Measurements from ENCODE around the gene OR10G7.

OR10G7 gene, protein sequence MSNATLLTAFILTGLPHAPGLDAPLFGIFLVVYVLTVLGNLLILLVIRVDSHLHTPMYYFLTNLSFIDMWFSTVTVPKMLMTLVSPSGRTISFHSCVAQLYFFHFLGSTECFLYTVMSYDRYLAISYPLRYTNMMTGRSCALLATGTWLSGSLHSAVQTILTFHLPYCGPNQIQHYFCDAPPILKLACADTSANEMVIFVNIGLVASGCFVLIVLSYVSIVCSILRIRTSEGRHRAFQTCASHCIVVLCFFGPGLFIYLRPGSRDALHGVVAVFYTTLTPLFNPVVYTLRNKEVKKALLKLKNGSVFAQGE

DNA sequence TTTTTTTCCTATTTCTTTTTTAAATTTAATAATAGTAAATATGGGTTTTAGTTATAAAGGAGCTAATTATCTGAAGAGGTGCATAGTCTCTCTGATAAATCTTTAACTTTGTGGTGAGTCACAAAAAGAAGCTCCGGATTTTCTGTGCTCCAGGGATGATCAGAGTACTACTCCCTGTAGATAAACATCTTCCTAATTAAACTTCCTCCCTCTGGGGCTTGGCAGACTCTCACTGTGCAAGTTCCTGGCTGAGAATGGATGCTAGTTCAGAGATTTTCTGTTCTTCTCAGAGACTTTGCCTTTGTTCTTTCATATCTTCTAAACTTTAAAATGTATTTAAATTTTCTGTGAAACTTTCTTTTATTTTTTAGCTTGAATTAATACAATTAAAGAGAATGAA, at the start of gene OR10G7:
TSS of gene OR10G7 (minus strand) at position 72 of the 400 bp plus-strand sequence. CDS start 2,324 bp downstream, outside the sequence.
- DNase-seq (ENCODE audit: low spot score), result no peak

DNA sequence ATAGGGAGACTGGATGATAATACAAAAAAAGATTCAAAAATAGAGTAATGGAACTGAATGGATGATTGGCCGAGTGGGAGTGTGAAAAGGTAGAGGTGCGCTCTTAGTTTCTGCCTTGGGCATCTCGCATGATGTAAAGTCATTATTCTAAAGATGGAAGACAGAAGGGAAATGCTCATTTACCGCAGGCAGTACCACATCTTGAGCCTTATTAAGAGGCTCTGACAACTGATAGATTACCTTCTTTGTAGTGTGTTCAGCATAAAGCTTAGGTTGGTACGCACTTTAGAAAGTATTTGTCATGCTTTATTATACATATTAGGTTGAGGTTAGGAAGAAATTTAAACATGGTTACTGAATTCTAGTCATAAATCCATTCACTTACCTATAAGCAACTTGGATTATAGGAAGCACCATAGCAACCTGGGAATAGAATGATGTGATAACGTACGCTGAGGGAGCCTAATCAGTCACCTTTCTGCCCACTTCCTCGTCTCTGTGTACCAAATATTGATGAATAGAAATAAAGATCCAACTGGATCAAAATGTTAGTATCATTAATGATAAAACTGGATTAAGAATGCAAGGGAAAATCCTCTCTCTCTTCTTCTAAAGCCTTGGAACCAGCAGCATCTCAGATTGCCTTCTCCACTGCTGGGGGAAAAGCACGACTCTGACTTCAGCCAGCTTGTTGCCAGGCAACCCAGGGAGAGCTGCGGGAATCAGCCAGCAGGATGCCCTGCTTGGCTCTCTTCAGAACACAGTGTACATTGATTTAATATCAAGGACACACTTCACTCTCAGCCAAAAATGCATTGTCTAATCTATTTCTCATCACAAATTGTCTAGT, 45.1 kb upstream of the OR10G7 start:
- DNase-seq (ENCODE audit: low spot score), result peak; percentile 81

DNA sequence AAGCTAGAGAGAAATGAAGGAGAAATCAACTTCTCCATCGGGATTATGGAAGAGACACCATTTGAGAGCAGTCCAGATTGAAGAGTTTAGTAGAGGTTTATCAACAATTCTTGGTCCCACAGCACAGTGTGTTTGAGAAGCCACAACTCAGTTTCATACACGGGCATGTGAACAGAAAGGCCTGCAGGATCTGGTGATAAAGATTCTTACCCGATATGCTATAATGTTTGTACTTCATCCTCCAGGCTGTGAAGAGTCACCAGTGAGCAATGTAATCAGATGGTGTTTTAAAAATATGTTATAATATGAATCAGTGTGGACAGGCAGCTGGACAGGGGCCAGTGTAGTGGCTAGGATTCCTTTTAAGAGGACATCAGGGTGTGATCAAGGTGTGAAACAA, 44.5 kb upstream of the OR10G7 start:
- DNase-seq (ENCODE audit: low spot score), result no peak

DNA sequence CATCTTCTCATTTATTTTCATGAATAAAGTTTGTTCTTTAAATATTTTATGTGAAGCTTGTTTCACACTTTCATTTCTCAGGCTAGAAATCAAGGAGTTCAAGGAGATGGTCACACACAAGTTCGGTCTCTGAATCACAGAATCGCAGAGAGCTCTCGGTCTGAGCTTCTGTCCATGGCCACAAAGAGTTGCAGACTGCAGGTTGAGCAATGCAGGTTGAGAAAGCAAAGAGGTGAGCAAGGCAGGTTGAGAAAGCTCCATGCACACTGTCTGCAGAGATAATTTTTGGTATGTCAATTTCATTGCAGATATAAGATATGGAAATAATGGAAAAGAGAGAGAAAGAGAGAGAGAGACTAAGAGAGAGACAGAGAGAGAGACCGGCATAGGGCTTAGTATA, 41.2 kb upstream of the OR10G7 start:
- DNase-seq (ENCODE audit: low spot score), result no peak

DNA sequence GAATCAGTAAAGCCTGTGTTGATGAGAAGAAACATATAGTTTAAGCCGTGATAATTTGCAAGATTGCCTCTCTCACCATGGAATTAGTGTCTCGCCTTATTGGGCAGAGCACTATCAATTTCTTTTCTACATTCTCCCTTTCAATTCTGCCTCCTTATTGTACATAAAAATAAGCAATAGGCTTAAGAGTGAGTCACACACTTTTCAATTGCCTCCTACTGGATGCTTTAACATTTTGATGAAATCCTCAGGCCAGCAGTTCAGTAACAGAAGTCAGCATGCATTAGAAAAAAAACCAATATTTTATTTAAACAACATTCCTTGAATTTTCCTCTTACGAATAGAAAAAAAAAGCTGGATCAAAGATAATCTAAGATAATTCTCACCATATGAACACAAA, 40.4 kb upstream of the OR10G7 start:
- no peak for DNase-seq (ENCODE audit: low spot score)

DNA sequence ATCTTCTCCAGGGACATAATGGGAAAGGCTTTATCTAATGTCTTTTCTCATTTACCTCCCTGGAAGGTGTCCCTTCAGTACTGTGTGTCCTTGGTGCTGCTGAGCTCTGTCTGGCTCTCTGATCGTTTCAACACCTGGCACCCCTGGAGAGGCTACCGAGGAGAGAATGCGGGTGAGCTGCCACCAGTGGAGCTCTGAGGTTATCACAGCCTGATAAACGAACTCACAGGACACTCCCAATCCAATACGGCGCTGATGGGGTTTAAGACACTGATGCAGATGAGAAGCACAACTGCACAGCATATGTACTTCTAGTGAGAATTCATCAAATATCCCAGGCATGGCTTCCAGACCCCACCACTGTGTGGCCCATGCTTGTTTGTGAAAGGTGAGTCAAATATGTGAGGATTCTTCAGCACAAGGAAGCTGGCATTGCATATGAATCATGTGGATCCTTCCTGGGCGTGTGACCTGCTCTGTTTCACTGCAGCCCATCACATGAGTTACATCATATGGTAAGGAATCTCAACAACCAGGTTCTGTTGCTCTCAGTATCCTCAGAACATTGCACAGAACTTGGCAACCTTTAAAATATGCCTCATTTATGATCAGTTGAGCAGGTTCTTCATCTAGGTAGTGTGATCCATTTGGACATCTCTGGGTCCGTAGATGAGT, 39.3 kb upstream of the OR10G7 start:
- no peak for DNase-seq (ENCODE audit: low spot score)

DNA sequence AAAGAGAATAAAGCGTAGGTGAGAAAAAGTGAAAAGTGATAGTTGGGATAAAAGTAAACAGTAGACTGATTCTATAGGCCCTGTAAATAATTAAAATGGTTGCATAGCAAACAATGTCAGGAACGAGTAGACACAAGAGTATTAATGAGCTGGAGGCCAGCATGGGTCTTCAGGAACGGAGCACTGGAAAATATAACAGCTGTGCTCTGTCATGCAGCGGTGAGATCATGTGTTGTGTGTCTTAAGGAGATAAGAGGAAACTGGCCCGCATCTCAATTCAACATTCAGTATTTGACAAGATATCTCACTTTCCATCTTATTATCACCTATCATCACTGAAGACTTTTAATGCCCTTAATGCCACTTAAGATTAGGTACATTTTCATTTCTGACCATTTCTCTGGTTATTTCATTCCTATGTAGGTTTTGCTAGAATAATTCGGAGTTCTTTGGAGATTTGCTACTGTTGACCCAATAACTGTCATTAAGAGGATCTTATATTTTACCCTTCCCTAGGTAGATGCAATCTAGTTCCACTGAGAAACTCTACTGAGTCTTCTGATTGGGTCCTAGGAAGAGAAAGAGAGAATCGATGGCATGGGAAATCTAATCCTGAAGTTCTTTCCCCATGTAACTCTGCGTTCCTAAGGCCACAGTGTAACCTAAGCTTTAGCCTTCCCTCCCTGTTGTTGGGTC, 38.7 kb upstream of the OR10G7 start:
- no peak for DNase-seq (ENCODE audit: low spot score)

DNA sequence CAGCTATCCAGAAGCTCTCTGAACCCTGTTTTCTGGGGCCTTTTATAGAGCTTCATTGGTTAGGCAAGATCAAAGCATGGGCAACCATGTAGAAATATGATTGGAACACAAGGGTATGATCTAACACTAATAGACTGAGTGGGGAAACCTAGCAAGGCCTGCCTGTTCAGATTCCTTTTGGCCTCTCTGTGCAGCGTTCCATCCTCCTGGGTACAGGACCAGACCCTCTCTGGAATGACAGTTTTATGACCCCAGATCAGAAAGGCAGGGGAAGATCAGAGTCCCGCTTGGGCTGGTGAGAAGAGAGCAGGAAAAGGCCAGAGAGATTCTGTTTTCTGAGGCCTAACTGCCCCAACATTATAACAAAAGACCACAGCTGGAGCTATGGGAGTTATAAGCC, 37.5 kb upstream of the OR10G7 start:
- no peak for DNase-seq (ENCODE audit: low spot score)

DNA sequence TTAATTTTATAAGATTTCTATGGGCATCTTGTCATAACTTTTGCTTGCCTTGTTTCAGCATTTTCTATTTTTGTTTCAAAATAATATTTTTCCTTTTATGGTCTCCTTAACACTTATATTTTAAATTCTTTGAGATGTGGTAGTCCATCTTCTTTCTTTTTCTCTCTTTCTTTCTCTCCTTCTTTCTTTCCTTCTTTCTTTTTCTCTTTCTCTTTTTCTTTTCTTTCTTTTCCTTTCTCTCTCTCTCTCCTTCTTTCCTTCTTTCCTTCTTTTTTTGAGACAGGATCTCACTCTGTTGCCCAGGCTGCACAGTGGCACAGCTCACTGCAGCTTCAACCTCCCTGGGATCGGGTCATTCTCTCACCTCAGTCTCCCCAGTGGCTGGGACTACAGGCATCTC, 36.1 kb upstream of the OR10G7 start:
- no peak for DNase-seq (ENCODE audit: low spot score)

DNA sequence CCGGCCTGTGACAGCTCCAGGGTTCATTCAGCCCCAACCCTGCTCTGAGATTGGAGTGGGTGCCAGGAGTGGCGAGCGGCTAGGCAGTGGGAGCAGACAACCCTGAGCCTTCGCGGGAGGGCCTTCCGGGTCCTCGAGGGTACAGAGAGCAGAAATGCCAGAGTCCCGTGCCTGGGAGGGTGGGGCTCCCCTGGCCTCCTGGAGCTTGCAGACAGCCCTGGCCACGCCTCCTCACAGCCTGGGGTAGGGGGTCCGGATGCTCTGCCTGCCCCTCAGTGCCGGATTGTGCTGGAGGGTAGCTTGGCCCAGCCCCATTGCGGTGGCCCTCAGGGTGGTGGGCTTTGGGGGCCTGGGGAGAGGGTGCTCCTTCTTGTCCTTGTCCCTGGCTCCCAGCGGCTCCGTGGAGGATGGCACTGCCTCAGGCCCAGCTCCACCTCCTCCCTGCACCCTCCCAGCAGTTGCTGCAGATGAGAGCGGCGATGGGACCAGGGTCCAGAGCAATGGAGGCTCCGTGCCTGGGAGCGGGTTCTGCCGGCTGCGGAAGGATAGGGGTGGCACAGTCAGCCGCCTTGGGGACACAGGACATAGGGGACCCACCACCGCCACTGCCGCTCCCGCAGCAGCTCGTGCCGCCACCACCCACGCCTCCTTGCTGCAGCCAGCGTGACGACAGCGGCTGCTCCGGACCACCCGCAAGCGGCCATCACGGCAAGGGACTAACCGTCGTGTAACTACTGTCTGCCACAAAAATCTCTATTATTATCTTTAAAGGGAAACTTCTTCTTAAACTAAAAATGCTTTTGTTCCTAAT, 34.9 kb upstream of the OR10G7 start:
- peak; percentile 54 for DNase-seq (ENCODE audit: low spot score)

DNA sequence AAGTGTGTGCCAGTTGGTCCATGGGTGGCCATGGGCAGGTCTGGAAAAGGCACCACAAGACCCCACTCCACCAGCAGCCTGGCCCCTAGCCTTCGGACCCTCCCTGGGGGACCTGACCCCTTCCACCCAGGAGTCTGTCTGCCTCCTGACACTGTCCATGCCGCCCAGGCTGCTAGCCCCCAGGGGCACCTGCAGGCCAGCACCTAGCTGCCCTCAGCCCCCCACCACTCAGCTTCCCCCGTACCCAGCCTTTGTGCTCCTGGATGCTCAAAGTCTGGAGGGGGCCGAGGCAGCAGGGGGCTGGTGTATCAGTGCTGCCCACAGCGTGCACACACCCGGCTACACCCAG, 34.3 kb upstream of the OR10G7 start:
- no peak for DNase-seq (ENCODE audit: low spot score)

DNA sequence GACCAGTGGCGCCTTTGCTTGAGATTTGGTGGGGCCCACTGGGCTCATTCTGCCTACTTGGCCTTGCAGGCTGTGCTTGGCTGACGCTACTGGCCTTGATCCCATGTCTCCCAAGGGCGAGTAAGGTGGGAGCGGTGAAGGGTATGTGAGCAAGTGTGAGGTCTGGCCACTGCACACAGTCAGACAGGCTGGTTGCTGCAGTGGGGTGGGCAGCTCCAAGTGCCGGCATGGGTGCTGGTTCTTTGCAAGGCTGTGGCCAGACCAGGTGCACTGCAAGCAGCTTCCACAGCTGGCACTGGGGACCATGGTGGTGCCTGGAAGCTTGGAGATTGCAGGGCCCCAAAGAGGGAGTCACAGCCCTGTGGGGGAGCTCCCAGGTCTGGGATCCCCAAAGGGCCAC, 33.4 kb upstream of the OR10G7 start:
- DNase-seq (ENCODE audit: low spot score), result no peak

DNA sequence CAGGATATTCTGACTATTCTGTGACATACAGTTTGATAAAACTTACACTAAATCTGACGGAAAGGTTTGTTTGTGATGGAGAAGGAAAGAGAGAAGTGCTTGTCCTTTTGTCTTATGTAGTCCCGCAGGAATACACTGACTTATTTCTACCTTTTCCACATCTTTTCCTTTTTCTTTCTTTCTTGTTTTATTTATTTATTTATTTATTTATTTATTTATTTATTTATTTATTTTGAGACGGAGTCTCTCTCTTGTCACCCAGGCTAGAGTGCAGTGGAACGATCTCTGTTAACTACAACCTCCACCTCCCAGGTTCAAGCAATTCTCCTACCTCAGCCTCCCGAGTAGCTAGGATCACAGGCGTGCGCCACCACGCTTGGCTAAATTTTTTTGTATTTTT, 31.0 kb upstream of the OR10G7 start:
- DNase-seq (ENCODE audit: low spot score), result no peak

DNA sequence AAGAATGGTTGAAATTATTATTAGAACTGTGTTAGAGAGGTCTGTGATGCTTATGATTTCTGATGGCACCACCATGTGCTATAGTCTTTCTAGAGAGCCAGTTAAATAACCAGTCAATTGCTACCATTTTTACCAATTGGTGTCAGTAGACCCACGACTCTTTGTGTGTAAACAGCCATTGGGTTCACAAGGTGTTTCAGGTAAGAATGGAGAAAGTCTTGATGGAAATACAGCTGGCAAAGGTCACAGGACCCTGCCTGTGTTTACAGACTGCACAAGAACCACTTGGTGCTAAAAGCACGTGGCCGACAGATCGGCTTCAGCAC, 30.5 kb upstream of the OR10G7 start:
- DNase-seq (ENCODE audit: low spot score), result no peak

DNA sequence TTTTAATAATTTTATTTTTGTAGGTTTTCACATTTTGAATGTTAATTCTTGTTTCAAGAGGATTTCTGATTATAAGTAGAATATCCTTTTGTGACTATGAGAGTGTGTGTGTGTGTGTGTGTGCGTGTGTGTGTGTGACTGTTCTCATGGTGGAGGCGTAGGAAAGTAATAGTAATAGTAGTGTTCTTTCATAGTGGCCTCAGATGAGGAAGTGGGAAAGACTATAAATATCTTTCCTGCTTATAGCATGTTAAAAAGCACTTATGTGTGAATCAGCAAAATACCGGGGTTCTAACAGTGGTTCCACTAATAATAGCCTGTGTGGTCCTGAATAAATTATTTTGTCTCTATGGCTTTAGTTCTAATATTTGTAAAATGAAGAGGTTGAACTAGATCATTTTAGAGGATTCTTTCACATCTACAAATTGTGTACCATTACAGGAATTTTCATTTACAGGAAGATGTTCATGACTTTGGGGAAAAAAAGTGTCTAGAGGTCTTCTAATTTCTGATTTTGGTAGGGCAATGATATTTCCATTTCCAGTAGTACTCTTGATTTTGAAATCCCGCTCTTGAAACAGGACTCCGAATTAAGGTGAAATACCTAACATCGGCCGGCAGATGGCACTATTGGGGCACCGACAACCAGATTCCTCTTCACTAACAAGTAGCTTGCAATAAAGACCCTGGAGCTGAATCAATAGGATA, 29.9 kb upstream of the OR10G7 start:
- peak; percentile 93 for DNase-seq (ENCODE audit: low spot score)

DNA sequence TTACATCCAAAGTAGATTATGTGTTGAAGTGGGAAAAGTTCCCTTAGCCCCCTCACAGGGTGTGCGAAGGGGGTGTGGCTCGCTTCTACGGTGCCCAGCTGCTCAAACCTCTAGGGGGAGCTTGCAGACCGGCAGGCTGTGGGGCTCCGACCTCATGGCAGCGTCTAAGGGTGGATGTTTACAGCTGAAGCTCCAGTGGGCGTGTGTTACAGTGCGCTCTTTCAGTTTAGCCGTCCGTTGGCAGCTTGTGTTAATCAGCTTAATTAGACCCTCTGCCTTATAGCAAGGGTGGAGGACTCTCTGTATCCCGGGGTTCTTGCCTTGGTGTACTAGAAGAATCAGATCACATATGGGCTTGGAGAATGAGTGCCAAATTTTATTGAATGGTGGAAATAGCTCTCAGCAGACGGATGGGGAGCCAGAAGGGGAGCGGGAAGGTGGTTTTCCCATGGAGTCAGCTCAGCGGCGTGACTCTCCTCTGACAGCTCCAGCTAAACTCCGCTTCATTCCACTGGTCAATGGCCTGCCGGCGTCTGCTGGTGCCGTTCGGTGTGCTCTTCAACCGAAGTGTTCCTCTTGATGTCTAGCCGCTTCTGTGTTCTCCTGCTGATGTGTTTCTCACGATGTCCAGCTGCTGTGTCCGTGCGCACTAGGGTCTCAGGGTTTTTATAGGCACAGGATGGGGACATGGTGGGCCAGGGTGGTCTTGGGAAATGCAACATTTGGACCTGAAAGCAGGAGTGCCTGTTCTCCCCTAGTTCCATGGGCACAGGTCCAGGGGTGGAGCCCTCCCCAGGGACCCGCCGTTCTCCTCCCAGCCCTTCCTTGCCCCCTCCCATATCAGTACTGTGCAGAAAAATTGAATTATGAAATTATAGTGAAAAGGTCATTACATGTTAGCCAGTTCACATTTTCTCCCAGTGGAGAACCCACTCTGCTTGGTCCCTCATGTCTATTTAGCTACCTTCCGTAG, 28.6 kb upstream of the OR10G7 start:
- peak; percentile 73 for DNase-seq (ENCODE audit: low spot score)

DNA sequence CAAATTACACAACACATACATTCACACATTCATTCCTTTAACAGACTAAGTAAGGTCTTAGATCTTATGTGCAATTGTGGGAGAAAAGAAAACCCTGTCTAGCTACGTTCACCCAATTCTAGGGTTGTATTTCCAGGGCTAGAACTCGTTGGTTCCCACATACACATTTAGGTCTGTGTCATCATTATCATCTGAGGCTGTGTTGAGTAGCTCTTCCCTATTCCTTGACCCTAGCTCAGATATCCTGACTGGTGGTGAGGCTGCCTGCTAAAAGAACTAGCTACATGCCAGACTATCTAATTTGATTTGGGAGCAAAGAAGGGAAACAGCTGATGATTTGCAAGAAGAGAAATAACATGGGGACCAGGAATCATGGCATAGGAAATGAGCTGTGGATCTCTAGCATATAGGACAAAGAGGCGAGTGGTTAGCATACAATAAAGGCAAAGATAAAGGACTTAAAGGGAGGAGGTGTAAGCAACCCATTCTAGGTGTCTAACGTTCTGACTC, 27.5 kb upstream of the OR10G7 start:
- no peak for DNase-seq (ENCODE audit: low spot score)

DNA sequence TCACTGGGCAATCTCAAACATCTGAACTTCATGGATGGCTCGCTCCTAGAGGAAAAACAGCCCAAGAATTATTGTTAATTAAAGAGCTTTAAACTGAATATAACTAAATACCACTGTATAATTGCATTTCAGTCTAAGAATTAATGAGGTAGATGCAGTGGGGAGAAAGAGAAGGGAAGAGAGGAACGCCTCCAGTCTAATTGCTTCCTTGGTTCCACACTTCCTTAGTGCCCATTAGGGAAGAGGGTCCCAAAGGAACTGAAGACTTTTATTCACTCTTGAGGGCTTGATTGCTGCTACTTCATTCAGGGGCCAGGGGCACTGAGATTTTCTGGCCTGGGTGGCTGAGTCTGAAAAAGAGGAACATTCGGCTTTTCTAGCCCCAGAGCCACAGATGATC, 11.8 kb upstream of the OR10G7 start:
- DNase-seq (ENCODE audit: low spot score), result no peak

DNA sequence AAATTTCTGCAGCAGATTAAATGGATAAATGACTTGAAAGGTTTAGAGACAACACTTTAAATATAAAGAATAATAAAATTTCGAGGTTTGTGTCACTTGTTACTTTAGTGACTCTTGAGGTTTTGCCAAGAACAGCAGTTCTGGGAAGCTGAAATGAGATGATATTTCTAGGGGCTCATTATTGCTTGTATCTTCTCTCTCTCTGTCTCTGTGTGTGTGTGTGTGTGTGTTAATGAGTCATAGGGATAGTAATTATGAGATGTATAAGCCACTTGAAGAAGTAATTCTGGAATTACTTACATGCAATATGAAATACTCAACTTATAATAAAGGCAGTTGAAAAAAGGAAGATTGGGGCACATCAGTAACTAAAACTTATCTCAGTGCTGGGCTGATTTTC, 9.6 kb upstream of the OR10G7 start:
- DNase-seq (ENCODE audit: low spot score), result no peak

DNA sequence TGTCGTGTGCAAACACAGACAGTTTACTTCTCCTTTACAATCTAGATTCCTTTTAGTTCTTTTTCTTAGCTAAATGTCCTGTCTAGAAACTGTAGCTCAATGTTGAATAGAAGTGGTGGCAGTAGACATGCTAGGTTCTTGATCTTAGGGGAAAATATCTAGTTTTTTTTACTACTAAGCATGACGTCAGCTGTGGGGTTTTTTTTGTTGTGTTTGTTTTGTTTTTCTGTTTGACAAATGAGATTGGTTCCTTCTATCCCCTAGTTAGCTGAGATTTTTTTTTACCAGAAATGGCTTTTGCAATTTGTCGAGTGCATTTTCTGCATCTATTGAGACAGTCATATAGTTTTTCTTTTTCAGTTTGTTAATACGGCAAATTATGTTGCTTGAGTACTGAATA, 2.3 kb upstream of the OR10G7 start:
- no peak for DNase-seq (ENCODE audit: low spot score)

All from Ammon's horn (tissue), 1 donor.